Right kidney (tissue), 1 donor: ENCODE data around the gene APBA1.

Experiments used
- DNase-seq: peaks from one replicate; pipeline ENCODE4 v3.0.0-alpha.2; 2016

APBA1 gene

DNA sequence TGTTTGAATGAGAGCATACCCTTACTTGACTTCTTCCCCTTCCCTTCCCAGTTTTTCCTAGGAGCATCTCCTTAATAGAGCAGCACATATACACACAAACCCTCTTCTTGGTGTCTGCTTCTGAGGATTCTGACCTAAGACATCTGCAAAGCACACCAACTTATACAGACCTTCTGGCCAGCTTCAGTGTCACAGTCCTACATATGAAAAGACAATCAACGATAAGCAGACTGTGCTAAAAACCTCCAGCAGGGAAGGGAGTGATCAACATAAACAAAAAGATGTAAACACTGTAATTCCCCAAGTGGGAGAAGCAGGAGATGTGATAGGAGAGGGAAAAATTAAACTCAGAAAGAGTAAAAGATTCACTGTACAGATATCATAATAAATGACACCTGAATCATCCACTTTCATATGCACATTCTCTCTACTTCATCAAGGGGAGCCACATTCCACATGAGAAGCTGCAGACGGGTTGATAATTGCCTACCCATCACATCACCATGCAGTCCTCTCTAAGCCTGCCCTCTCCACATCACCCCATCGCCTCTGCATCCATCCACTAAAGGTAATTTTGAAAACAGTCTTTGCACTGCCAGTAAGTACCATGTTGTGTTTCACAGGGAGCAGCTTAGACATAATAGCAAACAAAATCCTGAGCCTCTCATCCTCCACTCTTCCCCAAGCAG, 13.0 kb downstream of the APBA1 start:
- DNase-seq, result no peak

DNA sequence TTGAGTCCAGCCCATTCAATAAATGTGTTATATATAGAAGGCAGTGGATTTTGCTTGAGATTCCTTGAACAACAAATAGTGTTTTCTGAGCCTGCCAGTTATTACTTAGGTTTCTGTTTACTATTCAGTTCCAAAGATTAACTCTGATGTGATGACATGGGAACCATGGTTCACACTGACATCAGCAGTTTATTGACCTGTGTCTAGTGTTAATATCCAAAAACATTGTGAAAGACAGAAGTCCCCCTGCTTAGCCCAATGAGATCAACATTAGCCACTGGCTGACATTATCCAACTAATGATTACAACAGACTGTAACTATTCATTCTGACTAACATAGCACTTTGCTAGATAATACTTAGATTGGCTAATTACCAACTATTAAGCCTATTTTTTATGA, 14.9 kb downstream of the APBA1 start:
- DNase-seq, result no peak

DNA sequence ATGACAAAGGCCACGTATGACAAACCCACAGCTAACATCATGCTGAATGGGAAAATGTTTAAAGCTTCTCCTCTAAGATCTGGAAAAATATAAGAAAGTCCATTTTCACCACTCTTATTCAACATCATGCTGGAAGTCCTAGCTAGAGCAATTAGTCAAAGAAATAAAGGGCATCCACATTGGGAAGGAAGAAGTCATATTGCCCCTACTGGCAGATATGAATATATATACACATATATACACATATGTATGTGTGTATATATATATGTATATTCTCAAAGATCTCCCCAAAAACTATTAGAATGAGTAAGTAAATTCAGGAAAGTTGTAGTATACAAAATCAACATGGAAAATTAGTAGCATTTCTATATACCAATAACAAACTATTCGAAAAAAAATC, 17.1 kb downstream of the APBA1 start:
- DNase-seq, result no peak

DNA sequence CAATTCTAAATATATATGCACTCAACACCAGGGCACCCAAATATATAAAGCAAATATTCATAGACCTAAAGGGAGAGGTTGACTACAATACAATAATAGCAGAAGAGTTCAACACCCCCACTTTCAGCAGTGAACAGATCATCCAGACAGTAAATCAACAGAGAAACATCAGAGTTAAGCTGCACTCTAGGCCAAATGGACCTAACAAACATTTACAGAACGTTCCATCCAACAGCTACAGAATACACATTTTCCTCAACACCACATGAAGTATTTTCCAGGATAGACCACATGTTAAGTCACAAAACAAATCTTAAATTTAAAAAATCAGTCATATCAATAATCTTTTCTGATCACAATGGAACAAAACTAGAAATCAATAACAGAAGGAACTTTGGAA, 18.9 kb downstream of the APBA1 start:
- no peak for DNase-seq

DNA sequence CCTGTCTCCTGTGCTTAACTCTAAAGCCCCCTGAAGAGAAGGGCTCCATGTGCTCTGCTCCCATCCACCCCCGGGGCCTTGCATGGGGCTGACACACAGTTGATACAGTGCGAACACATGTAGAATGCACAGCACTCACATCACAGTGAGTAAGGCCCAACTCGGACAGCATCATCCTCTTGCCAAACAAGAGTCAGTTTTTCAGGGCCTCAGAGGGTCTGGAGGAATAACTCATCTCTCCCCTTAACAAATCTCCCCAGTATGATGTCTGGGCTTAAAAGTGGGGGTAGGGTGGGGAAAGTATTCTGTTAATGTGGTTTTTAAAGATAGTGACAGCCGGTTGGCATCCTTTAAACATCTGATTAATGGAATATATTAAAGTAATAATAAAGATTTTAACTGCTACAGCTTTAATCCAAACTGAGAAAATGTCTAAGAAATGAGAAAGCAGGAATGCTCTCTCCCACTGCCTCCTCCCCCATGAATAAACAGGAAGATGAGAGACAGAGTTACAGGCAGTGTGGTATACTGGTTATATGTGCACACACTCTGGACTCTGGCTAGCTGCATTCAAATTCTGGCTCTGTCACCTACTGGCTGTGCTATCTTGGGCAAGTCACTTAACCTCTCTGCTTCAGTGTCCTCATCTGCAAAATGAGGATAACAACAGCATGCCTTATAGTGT, 22.5 kb downstream of the APBA1 start:
- DNase-seq, result no peak

- DNase-seq, result no peak
Observed at GRCh38 chr9:69647804-69648203, 24.4 kb downstream of the APBA1 start.

GRCh38 chr9:69646810-69647209, 25.4 kb downstream of the APBA1 start:
- DNase-seq, result no peak

- no peak for DNase-seq
Observed at GRCh38 chr9:69645488-69645887, 26.7 kb downstream of the APBA1 start.

GRCh38 chr9:69643098-69643497, 29.1 kb downstream of the APBA1 start:
- DNase-seq, result no peak

DNA sequence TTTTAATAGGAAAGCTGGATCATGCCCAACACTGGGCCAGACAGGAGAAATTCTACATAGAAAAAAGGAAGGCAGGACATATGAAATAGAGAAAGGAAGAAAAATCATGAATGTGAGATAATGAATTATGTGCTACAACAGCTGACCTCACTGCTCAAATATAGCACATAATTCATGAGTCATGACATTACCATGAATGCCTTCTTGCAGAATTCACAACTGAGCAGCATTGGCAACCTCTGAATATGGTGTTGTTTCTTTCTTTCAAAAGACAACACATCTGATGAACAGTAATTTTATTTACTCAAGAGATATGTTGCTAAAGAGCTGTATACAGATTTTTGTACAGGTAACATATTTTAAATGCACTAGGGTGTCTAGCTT, 34.4 kb downstream of the APBA1 start:
- no peak for DNase-seq

GRCh38 chr9:69637193-69637816, 34.9 kb downstream of the APBA1 start:
- DNase-seq, result no peak

GRCh38 chr9:69633716-69634115, 38.5 kb downstream of the APBA1 start:
- no peak for DNase-seq

- DNase-seq, result no peak
Observed at GRCh38 chr9:69632768-69633167, 39.4 kb downstream of the APBA1 start.

GRCh38 chr9:69627281-69627680, 44.9 kb downstream of the APBA1 start:
- no peak for DNase-seq

DNA sequence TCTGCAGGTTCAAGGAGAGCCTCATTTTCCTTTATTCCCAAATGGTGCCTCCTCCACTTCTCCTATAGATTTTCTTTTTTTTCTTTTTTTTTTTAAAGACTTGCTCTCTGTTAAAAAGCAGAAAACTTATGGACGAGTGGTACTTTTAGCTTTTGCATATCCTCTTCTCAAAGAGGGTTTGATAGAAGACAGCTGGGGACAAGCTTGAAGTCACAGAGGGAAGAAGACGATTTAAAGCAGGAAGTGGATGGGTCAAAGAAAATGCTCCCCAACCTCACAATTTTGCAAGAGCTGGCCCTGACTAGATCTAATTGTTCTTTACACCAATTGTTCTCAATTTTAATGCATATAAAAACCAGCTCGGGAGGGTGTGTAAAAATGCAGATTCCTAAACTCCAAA, 48.9 kb downstream of the APBA1 start:
- no peak for DNase-seq

- no peak for DNase-seq
Observed at GRCh38 chr9:69622676-69623075, 49.5 kb downstream of the APBA1 start.

- no peak for DNase-seq
Observed at GRCh38 chr9:69621730-69622460, 50.3 kb downstream of the APBA1 start.

DNA sequence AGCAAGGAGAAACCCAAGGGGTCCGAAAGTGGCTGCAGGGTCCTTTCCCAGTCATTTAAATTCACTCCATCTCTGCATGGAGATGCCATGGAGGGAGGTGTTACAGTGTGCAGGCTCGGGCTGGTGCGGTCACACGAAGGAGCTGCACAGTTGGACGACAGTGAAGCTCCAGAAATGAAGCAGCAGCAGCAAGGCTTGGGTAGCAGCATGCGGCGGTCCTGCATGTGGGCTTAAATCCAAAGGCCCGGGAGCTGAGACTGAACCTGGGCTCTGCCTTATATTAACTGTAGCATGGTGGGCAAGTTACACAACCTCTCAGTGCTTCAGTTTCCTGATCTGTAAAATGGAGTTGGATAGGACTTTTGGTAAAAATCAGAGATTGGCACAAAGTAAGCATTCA, 51.4 kb downstream of the APBA1 start:
- no peak for DNase-seq

DNA sequence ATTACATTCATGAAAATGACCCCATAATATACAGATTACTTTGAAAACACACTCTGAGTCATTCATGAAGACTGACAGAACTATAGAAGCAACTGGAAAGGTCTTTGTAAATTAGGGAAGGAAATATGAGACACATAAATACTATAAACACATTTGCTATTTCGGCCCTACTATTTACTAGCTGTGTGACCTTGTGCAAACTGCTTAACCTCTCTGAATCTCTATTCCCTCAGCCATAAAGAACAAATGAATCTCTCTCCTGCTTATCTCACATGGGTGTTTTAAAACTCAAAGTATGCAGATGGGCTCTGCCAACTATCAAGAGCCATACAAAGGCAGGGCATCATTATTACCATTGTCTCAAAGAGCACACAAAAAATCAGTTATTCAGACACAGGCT, 52.9 kb downstream of the APBA1 start:
- no peak for DNase-seq

DNA sequence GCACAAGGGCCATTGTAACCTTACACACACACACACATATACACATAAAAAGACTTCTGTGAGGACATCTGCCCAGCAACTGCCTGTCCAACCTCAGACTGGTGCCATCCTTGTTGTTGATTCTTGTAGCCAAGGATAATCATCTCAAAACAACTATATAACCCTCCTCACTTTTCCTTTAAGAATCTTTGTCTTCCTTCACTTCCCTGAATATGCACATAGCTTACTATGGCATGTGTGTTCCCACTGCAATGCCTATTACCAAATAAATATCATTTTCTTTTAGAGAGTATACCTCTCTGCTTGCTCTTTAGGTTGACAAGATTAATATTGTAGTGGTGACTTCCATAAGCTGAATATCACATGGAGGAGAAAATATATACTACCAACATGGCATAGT, 55.2 kb downstream of the APBA1 start:
- DNase-seq, result no peak

DNA sequence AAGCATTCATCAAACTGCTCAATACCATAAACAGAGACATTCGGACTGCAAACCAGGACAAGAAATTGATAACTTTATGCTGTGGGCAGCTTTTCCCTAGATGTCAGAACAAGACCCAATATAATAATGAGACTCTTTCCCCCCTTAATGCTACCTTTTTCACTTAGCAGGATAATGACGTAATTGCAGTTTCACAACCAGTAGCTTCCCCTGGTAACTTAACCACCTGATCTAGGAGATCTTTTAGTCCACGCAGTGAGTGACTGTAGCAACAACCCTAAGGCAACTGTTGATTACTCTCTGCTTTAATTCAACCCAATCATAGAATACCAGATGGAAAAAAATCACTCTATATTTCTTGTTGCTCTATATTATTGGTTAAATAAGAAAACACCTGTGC, 56.3 kb downstream of the APBA1 start:
- DNase-seq, result no peak

DNA sequence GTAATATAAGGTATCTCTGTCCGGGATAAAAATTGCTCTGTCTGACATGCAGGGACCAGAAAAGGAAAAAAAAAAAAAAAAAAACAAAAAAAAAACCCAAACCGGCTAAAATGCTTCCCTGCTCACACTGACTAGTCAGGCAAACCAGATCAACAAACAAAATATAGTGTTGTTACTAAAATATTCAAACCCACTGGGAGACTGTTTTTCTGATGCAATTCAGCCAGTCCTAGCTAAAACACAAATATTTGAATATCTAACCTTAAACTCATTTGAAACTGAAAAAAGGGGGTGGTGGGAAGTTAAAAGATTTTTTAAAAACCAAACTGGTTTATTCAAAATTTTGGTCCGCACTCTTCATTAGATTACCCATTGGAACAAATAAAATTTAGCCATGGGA, 61.0 kb downstream of the APBA1 start:
- no peak for DNase-seq

- DNase-seq, result no peak
Observed at GRCh38 chr9:69609156-69609555, 63.0 kb downstream of the APBA1 start.
